ENCODE measurements around the gene VRTN. TPM values are rescaled to one million over a fixed set of nuclear protein-coding genes. Genes with fewer than 3 reads are reported as not detected.

The VRTN gene
- total RNA-seq, 1 donor from 2014 or later = not detected

- Mint-ChIP-seq H3K27me3 (peaks cover 16% of the 10 kb centered on the region), H3K27ac (no peak overlapping the region), H3K4me3 (no peak overlapping the region), H3K4me1 (no peaks in the 10 kb centered on the region), H3K9me3 (no peaks in the 10 kb centered on the region), H3K36me3 (ENCODE audit: low read depth) (no peaks in the 10 kb centered on the region)
- intact Hi-C loops (cut with micrococcal nuclease) = no loop called here
- no peak for DNase-seq
Measured at GRCh38 chr14:74392616-74393570, 44.6 kb downstream of the VRTN start.

GRCh38 chr14:74394549-74394948 is 46.3 kb downstream of the VRTN start:
- no peak overlapping the region for H3K4me3 Mint-ChIP-seq
- H3K27me3 Mint-ChIP-seq = peaks cover 18% of the 10 kb centered on the region

GRCh38 chr14:74395094-74395493 is 46.8 kb downstream of the VRTN start:
- Mint-ChIP-seq H3K4me1 (peaks cover 2% of the 10 kb centered on the region), H3K4me3 (no peak overlapping the region), H3K9me3 (no peaks in the 10 kb centered on the region), H3K27me3 (peaks cover 20% of the 10 kb centered on the region), H3K27ac (no peak overlapping the region), H3K36me3 (ENCODE audit: low read depth) (no peaks in the 10 kb centered on the region)
- no peak for DNase-seq
- intact Hi-C loops (cut with micrococcal nuclease) = no loop called here

More at GRCh38 chr14:74394549-74394948, 46.3 kb downstream of the VRTN start:
- DNase-seq = no peak
- H3K4me1 Mint-ChIP-seq = no peaks in the 10 kb centered on the region
- H3K9me3 Mint-ChIP-seq = no peaks in the 10 kb centered on the region
- H3K27ac Mint-ChIP-seq = no peak overlapping the region
- no peaks in the 10 kb centered on the region for H3K36me3 Mint-ChIP-seq (ENCODE audit: low read depth)
- intact Hi-C loops (cut with micrococcal nuclease) = no loop called here

- Mint-ChIP-seq H3K36me3 (ENCODE audit: low read depth) (no peaks in the 10 kb centered on the region), H3K9me3 (no peaks in the 10 kb centered on the region), H3K4me1 (peaks cover 20% of the 10 kb centered on the region), H3K4me3 (no peak overlapping the region), H3K27ac (no peak overlapping the region), H3K27me3 (peaks cover 22% of the 10 kb centered on the region)
- DNase-seq = no peak
- intact Hi-C loops (cut with micrococcal nuclease) = no loop called here
Measured at GRCh38 chr14:74400031-74400685, 51.9 kb downstream of the VRTN start.

GRCh38 chr14:74400919-74401503 is 52.7 kb downstream of the VRTN start:
- Mint-ChIP-seq H3K27ac (peak overlapping the region; percentile 82), H3K4me3 (peak overlapping the region; percentile 72), H3K27me3 (peaks cover 20% of the 10 kb centered on the region), H3K4me1 (peaks cover 20% of the 10 kb centered on the region), H3K9me3 (no peaks in the 10 kb centered on the region), H3K36me3 (ENCODE audit: low read depth) (no peaks in the 10 kb centered on the region)
- DNase-seq = no peak
- intact Hi-C loops (cut with micrococcal nuclease) = no loop called here

GRCh38 chr14:74401504-74402241 is 53.4 kb downstream of the VRTN start:
- Mint-ChIP-seq H3K36me3 (ENCODE audit: low read depth) (no peaks in the 10 kb centered on the region), H3K27ac (peak overlapping the region; percentile 82), H3K9me3 (no peaks in the 10 kb centered on the region), H3K4me1 (peaks cover 20% of the 10 kb centered on the region), H3K4me3 (peak overlapping the region; percentile 72), H3K27me3 (peaks cover 17% of the 10 kb centered on the region)
- intact Hi-C loops (cut with micrococcal nuclease) = no loop called here
- peak; percentile 91 for DNase-seq

GRCh38 chr14:74402401-74403251 is 54.4 kb downstream of the VRTN start:
- intact Hi-C loops (cut with micrococcal nuclease) = no loop called here
- Mint-ChIP-seq H3K4me1 (peaks cover 20% of the 10 kb centered on the region), H3K9me3 (no peaks in the 10 kb centered on the region), H3K36me3 (ENCODE audit: low read depth) (no peaks in the 10 kb centered on the region), H3K27ac (peak overlapping the region; percentile 25), H3K27me3 (peaks cover 12% of the 10 kb centered on the region), H3K4me3 (peak overlapping the region; percentile 72)
- DNase-seq = peak; percentile 65

- Mint-ChIP-seq H3K27me3 (peaks cover 10% of the 10 kb centered on the region), H3K9me3 (no peaks in the 10 kb centered on the region), H3K4me3 (no peak overlapping the region), H3K36me3 (ENCODE audit: low read depth) (no peaks in the 10 kb centered on the region), H3K27ac (no peak overlapping the region), H3K4me1 (peaks cover 20% of the 10 kb centered on the region)
- intact Hi-C loops (cut with micrococcal nuclease) = no loop called here
- no peak for DNase-seq
Measured at GRCh38 chr14:74403619-74404417, 55.5 kb downstream of the VRTN start.

- Mint-ChIP-seq H3K36me3 (ENCODE audit: low read depth) (no peaks in the 10 kb centered on the region), H3K4me3 (no peak overlapping the region), H3K27me3 (peaks cover 6% of the 10 kb centered on the region), H3K27ac (no peak overlapping the region), H3K9me3 (no peaks in the 10 kb centered on the region), H3K4me1 (peaks cover 20% of the 10 kb centered on the region)
- intact Hi-C loops (cut with micrococcal nuclease) = no loop called here
- DNase-seq = no peak
Measured at GRCh38 chr14:74404435-74404834, 56.2 kb downstream of the VRTN start.

- Mint-ChIP-seq H3K4me1 (peaks cover 15% of the 10 kb centered on the region), H3K27ac (no peak overlapping the region), H3K27me3 (no peaks in the 10 kb centered on the region), H3K9me3 (no peaks in the 10 kb centered on the region), H3K4me3 (no peak overlapping the region), H3K36me3 (ENCODE audit: low read depth) (no peaks in the 10 kb centered on the region)
- intact Hi-C loops (cut with micrococcal nuclease) = no loop called here
- DNase-seq = no peak
Measured at GRCh38 chr14:74405663-74406062, 57.4 kb downstream of the VRTN start.

GRCh38 chr14:74407021-74407800 is 58.9 kb downstream of the VRTN start:
- intact Hi-C loops (cut with micrococcal nuclease) = no loop called here
- no peak for DNase-seq

GRCh38 chr14:74407801-74408154 is 59.5 kb downstream of the VRTN start:
- Mint-ChIP-seq H3K4me3 (no peak overlapping the region), H3K27ac (no peak overlapping the region), H3K36me3 (ENCODE audit: low read depth) (no peaks in the 10 kb centered on the region), H3K9me3 (no peaks in the 10 kb centered on the region), H3K27me3 (no peaks in the 10 kb centered on the region), H3K4me1 (peaks cover 1% of the 10 kb centered on the region)
- intact Hi-C loops (cut with micrococcal nuclease) = no loop called here
- DNase-seq = no peak

More at GRCh38 chr14:74407021-74407800, 58.9 kb downstream of the VRTN start:
- no peak overlapping the region for H3K27ac Mint-ChIP-seq
- H3K36me3 Mint-ChIP-seq (ENCODE audit: low read depth) = no peaks in the 10 kb centered on the region
- no peak overlapping the region for H3K4me3 Mint-ChIP-seq
- H3K4me1 Mint-ChIP-seq = peaks cover 4% of the 10 kb centered on the region
- no peaks in the 10 kb centered on the region for H3K9me3 Mint-ChIP-seq
- H3K27me3 Mint-ChIP-seq = no peaks in the 10 kb centered on the region
